Measurements from ENCODE around the gene ADGRG1.

The ADGRG1 gene

GRCh38 chr16:57698812-57699405, 70.5 kb downstream of the ADGRG1 start:
- TF ChIP-seq CTCF (IDR thresholded peaks at IDR 0.05; ENCODE audit: low read length, missing control alignments), result no peak
- no peak for DNase-seq (ENCODE audit: low read depth)
- H3K4me3 ChIP-seq (replicated peaks; ENCODE audit: low read depth, low read length), result no peak overlapping the region

- TF ChIP-seq CTCF (IDR thresholded peaks at IDR 0.05; ENCODE audit: low read length, missing control alignments), result no peak
- DNase-seq (ENCODE audit: low read depth), result no peak
- H3K4me3 ChIP-seq (replicated peaks; ENCODE audit: low read depth, low read length), result no peak overlapping the region
These were observed 71.1 kb downstream of the ADGRG1 start for GRCh38 chr16:57699481-57699880.

GRCh38 chr16:57699899-57700298, 71.5 kb downstream of the ADGRG1 start:
- H3K4me3 ChIP-seq (replicated peaks; ENCODE audit: low read depth, low read length), result no peak overlapping the region
- TF ChIP-seq CTCF (IDR thresholded peaks at IDR 0.05; ENCODE audit: low read length, missing control alignments), result no peak
- DNase-seq (ENCODE audit: low read depth), result no peak

- no peak for TF ChIP-seq CTCF (IDR thresholded peaks at IDR 0.05; ENCODE audit: low read length, missing control alignments)
- DNase-seq (ENCODE audit: low read depth), result no peak
- H3K4me3 ChIP-seq (replicated peaks; ENCODE audit: low read depth, low read length), result no peak overlapping the region
These were observed 72.5 kb downstream of the ADGRG1 start for GRCh38 chr16:57700781-57701551.

GRCh38 chr16:57701759-57702371, 73.4 kb downstream of the ADGRG1 start:
- no peak overlapping the region for H3K4me3 ChIP-seq (replicated peaks; ENCODE audit: low read depth, low read length)
- TF ChIP-seq CTCF (IDR thresholded peaks at IDR 0.05; ENCODE audit: low read length, missing control alignments), result no peak
- no peak for DNase-seq (ENCODE audit: low read depth)

- no peak for TF ChIP-seq CTCF (IDR thresholded peaks at IDR 0.05; ENCODE audit: low read length, missing control alignments)
- no peak for DNase-seq (ENCODE audit: low read depth)
These were observed 75.1 kb downstream of the ADGRG1 start for GRCh38 chr16:57703416-57704010.

More at GRCh38 chr16:57703416-57704010, 75.1 kb downstream of the ADGRG1 start:
- H3K4me3 ChIP-seq (replicated peaks; ENCODE audit: low read depth, low read length), result no peak overlapping the region

Data from fibroblast of pulmonary artery (primary cell).